Neuron (in vitro differentiated cells): ENCODE measurements around the gene NR5A2.

Experiments
- H2AFZ ChIP-seq: one replicate; pipeline ENCODE4 v1.6.1; 2013; ENCODE audit warnings: low read depth, mild to moderate bottlenecking, inconsistent platforms, low read length, moderate library complexity
- H3K27me3 ChIP-seq: one replicate; pipeline ENCODE4 v1.6.1; 2013; ENCODE audit warnings: low read length; ENCODE audit not compliant: insufficient read depth
- H3K36me3 ChIP-seq: one replicate; pipeline ENCODE4 v1.6.1; 2013; ENCODE audit warnings: low read length; ENCODE audit not compliant: insufficient read depth
- H3K4me1 ChIP-seq: one replicate; pipeline ENCODE4 v1.6.1; 2013; ENCODE audit warnings: low read length; ENCODE audit not compliant: insufficient read depth
- H3K4me3 ChIP-seq: 2 replicates; pipeline ENCODE4 v1.5.1; 2013; ENCODE audit warnings: mild to moderate bottlenecking, low read length, moderate library complexity
- H3K9me3 ChIP-seq: one replicate; pipeline ENCODE4 v1.6.1; 2013; ENCODE audit warnings: low read length

NR5A2 gene

GRCh38 chr1:200095057-200095577 is 67.6 kb downstream of the NR5A2 start:
- no peak overlapping the region for H2AFZ ChIP-seq
- H3K9me3 ChIP-seq = no peaks in the 10 kb centered on the region
- no peaks in the 10 kb centered on the region for H3K4me1 ChIP-seq
- no peaks in the 10 kb centered on the region for H3K36me3 ChIP-seq
- H3K27me3 ChIP-seq = no peaks in the 10 kb centered on the region
- no peak overlapping the region for H3K4me3 ChIP-seq

GRCh38 chr1:200096774-200097173 is 69.3 kb downstream of the NR5A2 start:
- Histone ChIP-seq H3K36me3 (no peaks in the 10 kb centered on the region), H3K4me3 (no peak overlapping the region), H3K27me3 (no peaks in the 10 kb centered on the region), H3K9me3 (no peaks in the 10 kb centered on the region), H2AFZ (no peak overlapping the region), H3K4me1 (no peaks in the 10 kb centered on the region)

- no peak overlapping the region for H2AFZ ChIP-seq
- no peaks in the 10 kb centered on the region for H3K36me3 ChIP-seq
- H3K4me3 ChIP-seq = no peak overlapping the region
- no peaks in the 10 kb centered on the region for H3K27me3 ChIP-seq
- no peaks in the 10 kb centered on the region for H3K4me1 ChIP-seq
- H3K9me3 ChIP-seq = no peaks in the 10 kb centered on the region
These were observed 71.5 kb downstream of the NR5A2 start for GRCh38 chr1:200099040-200099439.

- Histone ChIP-seq H3K9me3 (no peaks in the 10 kb centered on the region), H3K27me3 (no peaks in the 10 kb centered on the region), H3K36me3 (no peaks in the 10 kb centered on the region), H3K4me1 (peaks cover 6% of the 10 kb centered on the region), H2AFZ (no peak overlapping the region), H3K4me3 (no peak overlapping the region)
These were observed 76.6 kb downstream of the NR5A2 start for GRCh38 chr1:200103966-200104583.

- H3K27me3 ChIP-seq = no peaks in the 10 kb centered on the region
- no peaks in the 10 kb centered on the region for H3K9me3 ChIP-seq
- peaks cover 6% of the 10 kb centered on the region for H3K4me1 ChIP-seq
- no peaks in the 10 kb centered on the region for H3K36me3 ChIP-seq
- H2AFZ ChIP-seq = no peak overlapping the region
- no peak overlapping the region for H3K4me3 ChIP-seq
These were observed 79.5 kb downstream of the NR5A2 start for GRCh38 chr1:200107004-200107470.

GRCh38 chr1:200108659-200109058 is 81.1 kb downstream of the NR5A2 start:
- H3K4me3 ChIP-seq = no peak overlapping the region
- no peaks in the 10 kb centered on the region for H3K27me3 ChIP-seq
- no peaks in the 10 kb centered on the region for H3K36me3 ChIP-seq
- no peak overlapping the region for H2AFZ ChIP-seq
- H3K4me1 ChIP-seq = peaks cover 6% of the 10 kb centered on the region
- no peaks in the 10 kb centered on the region for H3K9me3 ChIP-seq

GRCh38 chr1:200112290-200112689 is 84.8 kb downstream of the NR5A2 start:
- H3K4me3 ChIP-seq = no peak overlapping the region
- peaks cover 2% of the 10 kb centered on the region for H3K4me1 ChIP-seq
- H2AFZ ChIP-seq = no peak overlapping the region

GRCh38 chr1:200115532-200115931 is 88.0 kb downstream of the NR5A2 start:
- no peaks in the 10 kb centered on the region for H3K36me3 ChIP-seq
- H3K9me3 ChIP-seq = no peaks in the 10 kb centered on the region
- H3K4me1 ChIP-seq = no peaks in the 10 kb centered on the region
- no peaks in the 10 kb centered on the region for H3K27me3 ChIP-seq
- H3K4me3 ChIP-seq = no peak overlapping the region
- H2AFZ ChIP-seq = no peak overlapping the region

More at GRCh38 chr1:200112290-200112689, 84.8 kb downstream of the NR5A2 start:
- no peaks in the 10 kb centered on the region for H3K9me3 ChIP-seq
- H3K27me3 ChIP-seq = no peaks in the 10 kb centered on the region
- H3K36me3 ChIP-seq = no peaks in the 10 kb centered on the region

- Histone ChIP-seq H2AFZ (no peak overlapping the region), H3K4me3 (no peak overlapping the region), H3K9me3 (no peaks in the 10 kb centered on the region), H3K36me3 (no peaks in the 10 kb centered on the region), H3K27me3 (no peaks in the 10 kb centered on the region), H3K4me1 (no peaks in the 10 kb centered on the region)
These were observed 88.8 kb downstream of the NR5A2 start for GRCh38 chr1:200116324-200116723.

GRCh38 chr1:200118779-200119505 is 91.4 kb downstream of the NR5A2 start:
- no peak overlapping the region for H2AFZ ChIP-seq
- H3K27me3 ChIP-seq = no peaks in the 10 kb centered on the region
- no peaks in the 10 kb centered on the region for H3K36me3 ChIP-seq
- H3K9me3 ChIP-seq = no peaks in the 10 kb centered on the region
- H3K4me3 ChIP-seq = no peak overlapping the region
- H3K4me1 ChIP-seq = no peaks in the 10 kb centered on the region

GRCh38 chr1:200121421-200121820 is 93.9 kb downstream of the NR5A2 start:
- Histone ChIP-seq H2AFZ (no peak overlapping the region), H3K27me3 (no peaks in the 10 kb centered on the region), H3K4me1 (no peaks in the 10 kb centered on the region), H3K9me3 (no peaks in the 10 kb centered on the region), H3K4me3 (no peak overlapping the region), H3K36me3 (no peaks in the 10 kb centered on the region)

- Histone ChIP-seq H3K36me3 (no peaks in the 10 kb centered on the region), H3K4me1 (peaks cover under 1% of the 10 kb centered on the region), H3K9me3 (no peaks in the 10 kb centered on the region), H2AFZ (no peak overlapping the region), H3K27me3 (no peaks in the 10 kb centered on the region), H3K4me3 (no peak overlapping the region)
These were observed 96.8 kb downstream of the NR5A2 start for GRCh38 chr1:200124309-200124708.

GRCh38 chr1:200128081-200128480 is 100.6 kb downstream of the NR5A2 start:
- H3K4me3 ChIP-seq = no peak overlapping the region
- no peaks in the 10 kb centered on the region for H3K27me3 ChIP-seq
- H2AFZ ChIP-seq = no peak overlapping the region
- H3K4me1 ChIP-seq = peaks cover 5% of the 10 kb centered on the region
- no peaks in the 10 kb centered on the region for H3K9me3 ChIP-seq
- no peaks in the 10 kb centered on the region for H3K36me3 ChIP-seq
